Naive thymus-derived CD4-positive, alpha-beta T cell (primary cell): ENCODE results near the gene CERS6. TPM values are rescaled to one million over a fixed set of nuclear protein-coding genes. Genes with fewer than 3 reads are reported as not detected.

ENCODE experiments used
- ATAC-seq: fragments of 150-1000 bp; cut with Tn5 transposase; 2 replicates; pipeline ENCODE4 v1.10.0; 2021; ENCODE audit warnings: mild to moderate bottlenecking, moderate library complexity
- CTCF ChIA-PET: fragments of 350-600 bp; sonication (Branson Sonifier 250); formaldehyde crosslinking; loops from one replicate; lab custom pipeline; 2021; ENCODE audit warnings: antibody characterized with exemption; lab: Charles Lee
- POLR2A ChIA-PET: fragments of 350-600 bp; sonication (Branson Sonifier 250); formaldehyde crosslinking; loops from one replicate; lab custom pipeline; 2021; ENCODE audit warnings: antibody characterized with exemption, inconsistent platforms; lab: Charles Lee
- DNase-seq, 9 donors: peaks; one replicate each; pipeline versions ENCODE4 v3.0.0 to v3.0.0-alpha.2; 2020 to 2022; ENCODE audit warnings: mixed read lengths in 1 of 9
- H3K27ac ChIP-seq: one replicate; pipeline ENCODE4 v1.7.0; 2013; ENCODE audit warnings: mild to moderate bottlenecking, low read depth, low read length, moderate library complexity
- H3K27me3 ChIP-seq, 2 donors: one replicate each; pipeline ENCODE4 v1.7.0; 2013; ENCODE audit warnings: low read length in 2 of 2, mild to moderate bottlenecking in 2 of 2, moderate library complexity in 2 of 2; ENCODE audit not compliant: control insufficient read depth in 2 of 2, insufficient read depth in 2 of 2
- H3K36me3 ChIP-seq, 3 experiments: 1 replicate in 2 of 3; 2 replicates in 1 of 3; pipeline ENCODE4 v1.7.0; 2013; ENCODE audit warnings: low read length in 3 of 3, mild to moderate bottlenecking in 3 of 3, moderate library complexity in 1 of 3; ENCODE audit not compliant: insufficient read depth in 3 of 3, control insufficient read depth in 2 of 3
- H3K4me1 ChIP-seq, 2 donors: one replicate each; pipeline ENCODE4 v1.7.0; 2013; ENCODE audit warnings: low read length in 2 of 2, mild to moderate bottlenecking in 2 of 2, moderate library complexity in 1 of 2; ENCODE audit not compliant: control insufficient read depth in 2 of 2, insufficient read depth in 2 of 2
- H3K4me3 ChIP-seq: 2 replicates; pipeline ENCODE4 v1.7.0; 2013; ENCODE audit warnings: mild to moderate bottlenecking, low read length
- H3K9me3 ChIP-seq, 3 experiments: 1 replicate in 2 of 3; 2 replicates in 1 of 3; pipeline ENCODE4 v1.7.0; 2013; ENCODE audit warnings: low read length in 3 of 3; ENCODE audit not compliant: control insufficient read depth in 2 of 3
- H3K27ac Mint-ChIP-seq, 9 donors: one replicate each; pipeline ENCODE4 v1.8.0; 2020 to 2022; ENCODE audit warnings: mixed read lengths in 9 of 9, mild to moderate bottlenecking in 8 of 9, moderate library complexity in 5 of 9, inconsistent platforms in 2 of 9
- H3K27me3 Mint-ChIP-seq, 5 donors: one replicate each; pipeline ENCODE4 v1.8.0; 2021 to 2022; ENCODE audit warnings: mixed read lengths in 5 of 5, mild to moderate bottlenecking in 1 of 5
- H3K36me3 Mint-ChIP-seq, 5 donors: one replicate each; pipeline ENCODE4 v1.8.0; 2020 to 2022; ENCODE audit warnings: mixed read lengths in 5 of 5, mild to moderate bottlenecking in 3 of 5, inconsistent platforms in 1 of 5
- H3K4me1 Mint-ChIP-seq, 7 donors: one replicate each; pipeline ENCODE4 v1.8.0; 2020 to 2022; ENCODE audit warnings: mixed read lengths in 7 of 7, mild to moderate bottlenecking in 3 of 7, inconsistent platforms in 1 of 7
- H3K4me3 Mint-ChIP-seq, 10 donors: one replicate each; pipeline ENCODE4 v1.8.0; 2020 to 2022; ENCODE audit warnings: mild to moderate bottlenecking in 10 of 10, mixed read lengths in 10 of 10, moderate library complexity in 6 of 10, inconsistent platforms in 2 of 10
- H3K9me3 Mint-ChIP-seq, 11 donors: one replicate each; pipeline ENCODE4 v1.8.0; 2020 to 2022; ENCODE audit warnings: mixed read lengths in 11 of 11, mild to moderate bottlenecking in 4 of 11, inconsistent platforms in 1 of 11, moderate library complexity in 1 of 11
- intact Hi-C, 2 donors: fragments of 100-400 bp; cut with micrococcal nuclease; formaldehyde crosslinking; loops; one replicate each; pipeline ENCODE4 v1.15.1; 2023
- polyA plus RNA-seq, 2 donors: library from polyadenylated mRNA; unstranded; fragments of 300-500 nt; fragmentation: Illumina TruSeq; gene quantifications; one replicate each; pipeline ENCODE4 v1.2.3, GENCODE V29; 2021
- total RNA-seq, 6 experiments: library from RNA in 5 of 6; stranded (reverse) in 5 of 6; gene quantifications; 1 replicate in 5 of 6; 2 replicates in 1 of 6; pipeline ENCODE4 v1.2.3 and lab custom pipeline; 2021 to 2026

The CERS6 gene
- total and polyA plus RNA-seq, 7 experiments from 2014 or later = 9.1 to 28.4 (median 19.7) TPM

DNA sequence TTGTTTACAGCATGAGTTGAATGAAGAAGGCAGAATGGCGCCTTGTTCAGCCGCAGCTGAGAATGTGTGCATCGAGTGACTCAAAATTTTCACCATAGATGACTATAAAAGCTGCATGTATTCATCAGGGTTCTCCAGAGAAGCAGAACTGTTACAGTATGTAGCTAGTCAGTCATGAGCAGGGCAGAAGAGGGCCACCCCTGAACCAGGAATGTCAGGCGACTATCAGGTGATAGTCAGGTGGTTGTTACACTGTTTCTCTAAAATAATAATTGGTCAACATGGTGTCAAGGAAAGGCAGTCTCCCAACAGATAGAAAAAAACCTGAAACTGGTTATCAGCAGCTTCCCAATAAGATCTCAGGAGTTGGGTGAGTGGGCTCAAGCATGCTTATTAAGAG lies 326.2 kb downstream of the CERS6 start:
- Mint-ChIP-seq H3K27ac (no peak overlapping the region), H3K4me3 (no peak overlapping the region), H3K4me1 (peaks cover 0 to 4% (median 0%) of the 10 kb centered on the region in 7 donors), H3K9me3 (peaks cover 0 to 2% (median 0%) of the 10 kb centered on the region in 11 donors), H3K27me3 (no peaks in the 10 kb centered on the region), H3K36me3 (peaks cover 0 to 3% (median 0%) of the 10 kb centered on the region in 5 donors)
- Histone ChIP-seq H3K9me3 (no peaks in the 10 kb centered on the region), H3K27ac (no peak overlapping the region), H3K27me3 (no peaks in the 10 kb centered on the region), H3K4me1 (no peaks in the 10 kb centered on the region), H3K4me3 (no peak overlapping the region), H3K36me3 (no peaks in the 10 kb centered on the region)
- DNase-seq = no peak
- no peak for ATAC-seq
- ChIA-PET CTCF (no interaction called here), POLR2A (no interaction called here)
- intact Hi-C loops = no loop called here

- Histone ChIP-seq H3K36me3 (no peaks in the 10 kb centered on the region), H3K27me3 (no peaks in the 10 kb centered on the region), H3K4me1 (no peaks in the 10 kb centered on the region), H3K27ac (no peak overlapping the region), H3K4me3 (no peak overlapping the region), H3K9me3 (no peaks in the 10 kb centered on the region)
- peaks cover 0 to 5% (median 0%) of the 10 kb centered on the region in 11 donors for H3K9me3 Mint-ChIP-seq
- peaks cover 0 to 3% (median 0%) of the 10 kb centered on the region in 5 donors for H3K36me3 Mint-ChIP-seq
- DNase-seq (no peak), ATAC-seq (no peak)
- no peak overlapping the region for H3K27ac Mint-ChIP-seq
- H3K27me3 Mint-ChIP-seq = peaks cover 0 to 2% (median 0%) of the 10 kb centered on the region in 5 donors
- intact Hi-C loops = no loop called here
- H3K4me1 Mint-ChIP-seq = peaks cover 0 to 3% (median 0%) of the 10 kb centered on the region in 7 donors
- POLR2A ChIA-PET = no interaction called here
- H3K4me3 Mint-ChIP-seq = no peak overlapping the region
- CTCF ChIA-PET = no interaction called here
These were observed 328.9 kb downstream of the CERS6 start for GRCh38 chr2:168784993-168785392.

DNA sequence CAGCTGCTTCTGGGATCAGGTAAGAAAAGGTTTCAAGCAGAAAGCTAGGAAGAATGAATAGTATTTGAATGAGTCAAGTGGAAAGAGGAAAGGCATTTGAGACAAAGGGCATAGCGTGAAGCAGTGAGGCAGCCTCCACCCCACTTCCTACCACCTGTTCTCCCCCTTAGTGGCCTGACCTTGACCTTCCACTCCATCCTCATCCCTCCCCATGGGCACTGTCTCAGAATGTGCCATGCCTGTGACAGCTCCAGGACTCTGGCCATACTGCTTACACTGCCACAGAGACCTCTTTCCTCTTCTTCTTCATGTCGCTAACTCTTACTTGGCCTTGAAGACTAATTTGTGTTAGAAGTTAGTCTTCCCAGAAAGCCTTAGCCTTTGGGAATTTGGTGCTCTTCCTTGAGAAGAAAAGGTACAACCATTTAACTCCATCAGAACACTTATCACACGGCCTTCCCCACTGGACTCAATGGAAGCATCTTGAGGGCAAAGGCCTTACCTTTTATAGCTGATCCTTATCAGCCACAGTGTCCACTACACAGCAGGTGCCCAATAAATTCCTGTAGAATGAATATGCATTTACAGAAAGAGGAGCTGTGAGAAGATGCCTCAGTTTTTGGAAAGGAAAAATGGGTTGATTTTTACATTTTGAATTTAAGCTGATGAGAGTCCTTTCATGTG lies 331.2 kb downstream of the CERS6 start:
- ATAC-seq (no peak), DNase-seq (no peak)
- Histone ChIP-seq H3K36me3 (no peaks in the 10 kb centered on the region), H3K27me3 (no peaks in the 10 kb centered on the region), H3K9me3 (no peaks in the 10 kb centered on the region), H3K27ac (no peak overlapping the region), H3K4me3 (no peak overlapping the region), H3K4me1 (no peaks in the 10 kb centered on the region)
- intact Hi-C loops = no loop called here
- ChIA-PET CTCF (no interaction called here), POLR2A (no interaction called here)
- Mint-ChIP-seq H3K4me3 (no peak overlapping the region), H3K9me3 (peaks cover 0 to 6% (median 0%) of the 10 kb centered on the region in 11 donors), H3K4me1 (peaks cover 0 to 1% (median 0%) of the 10 kb centered on the region in 7 donors), H3K36me3 (peaks cover 0 to 3% (median 0%) of the 10 kb centered on the region in 5 donors), H3K27ac (no peak overlapping the region), H3K27me3 (peaks cover 0 to 4% (median 0%) of the 10 kb centered on the region in 5 donors)

GRCh38 chr2:168787782-168788376 lies 331.8 kb downstream of the CERS6 start:
- ChIA-PET POLR2A (no interaction called here), CTCF (no interaction called here)
- no peak for ATAC-seq

DNA sequence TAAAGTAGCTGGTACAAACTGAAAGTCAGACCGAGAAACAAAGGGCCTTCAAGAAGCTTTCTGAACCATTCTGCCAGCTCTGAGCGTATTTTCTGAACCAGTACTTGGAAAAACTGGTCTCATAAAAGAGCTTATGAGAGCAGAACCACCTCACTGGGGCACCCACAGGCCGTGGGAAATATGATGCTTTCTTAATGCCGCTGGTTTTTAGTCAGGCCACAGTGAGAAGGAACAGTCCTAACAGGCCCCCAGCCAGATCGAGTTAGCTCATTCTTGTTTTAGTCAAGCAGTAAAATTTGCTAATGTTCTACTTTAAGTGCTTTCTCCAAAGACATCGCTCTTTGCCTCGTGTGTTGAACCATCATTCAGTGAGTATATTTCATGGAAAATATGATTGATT lies 333.7 kb downstream of the CERS6 start:
- intact Hi-C loops = no loop called here
- Histone ChIP-seq H3K4me1 (no peaks in the 10 kb centered on the region), H3K27me3 (no peaks in the 10 kb centered on the region), H3K27ac (no peak overlapping the region), H3K9me3 (no peaks in the 10 kb centered on the region), H3K36me3 (no peaks in the 10 kb centered on the region), H3K4me3 (no peak overlapping the region)
- H3K27me3 Mint-ChIP-seq = peaks cover 0 to 7% (median 0%) of the 10 kb centered on the region in 5 donors
- no peak for ATAC-seq
- ChIA-PET CTCF (no interaction called here), POLR2A (no interaction called here)
- H3K9me3 Mint-ChIP-seq = peaks cover 0 to 5% (median 0%) of the 10 kb centered on the region in 11 donors
- H3K27ac Mint-ChIP-seq = no peak overlapping the region
- H3K36me3 Mint-ChIP-seq = peaks cover 0 to under 1% (median 0%) of the 10 kb centered on the region in 5 donors
- peaks cover 0 to 1% (median 0%) of the 10 kb centered on the region in 7 donors for H3K4me1 Mint-ChIP-seq
- DNase-seq = no peak
- H3K4me3 Mint-ChIP-seq = no peak overlapping the region

More at GRCh38 chr2:168787782-168788376, 331.8 kb downstream of the CERS6 start:
- intact Hi-C loops = no loop called here
- Mint-ChIP-seq H3K27me3 (peaks cover 0 to 4% (median 0%) of the 10 kb centered on the region in 5 donors), H3K27ac (no peak overlapping the region), H3K4me3 (no peak overlapping the region), H3K9me3 (peaks cover 0 to 6% (median 0%) of the 10 kb centered on the region in 11 donors), H3K4me1 (peaks cover 0 to 1% (median 0%) of the 10 kb centered on the region in 7 donors), H3K36me3 (peaks cover 0 to 3% (median 0%) of the 10 kb centered on the region in 5 donors)
- Histone ChIP-seq H3K9me3 (no peaks in the 10 kb centered on the region), H3K4me1 (no peaks in the 10 kb centered on the region), H3K4me3 (no peak overlapping the region), H3K27ac (no peak overlapping the region), H3K36me3 (no peaks in the 10 kb centered on the region), H3K27me3 (no peaks in the 10 kb centered on the region)
- DNase-seq = no peak

DNA sequence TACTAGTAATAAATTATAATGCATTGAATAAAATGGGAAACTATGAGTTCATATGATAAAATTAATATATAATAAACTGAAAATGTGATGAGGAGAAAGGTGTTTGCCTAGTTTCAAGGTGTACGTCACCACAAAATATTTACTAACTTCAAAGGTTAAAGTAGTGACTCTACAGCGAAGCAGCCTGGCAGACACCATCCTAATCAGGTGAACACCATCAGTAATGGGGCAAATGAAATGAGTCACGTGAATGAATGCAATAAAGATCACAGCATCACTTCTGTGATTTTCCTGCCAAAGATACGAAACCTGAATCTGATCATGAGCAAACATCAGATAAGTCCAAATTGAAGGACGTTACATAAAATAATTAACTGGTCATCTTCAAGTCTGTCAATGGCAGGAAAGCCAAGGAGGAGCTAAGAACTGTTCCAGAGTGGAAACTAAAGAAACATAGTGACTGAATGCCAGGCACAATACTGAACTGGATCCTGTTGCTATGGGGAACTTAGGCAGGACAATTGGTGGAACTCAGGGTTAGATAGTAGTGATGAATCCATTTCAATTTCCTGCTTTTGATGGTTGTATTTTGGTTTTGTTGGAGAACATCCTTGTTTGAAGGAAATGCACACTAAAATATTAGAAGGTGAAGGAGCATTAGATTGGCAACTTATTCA lies 334.3 kb downstream of the CERS6 start:
- H3K27ac Mint-ChIP-seq = no peak overlapping the region
- POLR2A ChIA-PET = no interaction called here
- CTCF ChIA-PET = no interaction called here

More for the DNA sequence above, 334.3 kb downstream of the CERS6 start:
- H3K4me3 ChIP-seq = no peak overlapping the region
- no peaks in the 10 kb centered on the region for H3K27me3 ChIP-seq
- ATAC-seq (no peak), DNase-seq (no peak)
- Mint-ChIP-seq H3K4me1 (peaks cover 0 to 1% (median 0%) of the 10 kb centered on the region in 7 donors), H3K36me3 (no peaks in the 10 kb centered on the region), H3K9me3 (peaks cover 0 to 5% (median 0%) of the 10 kb centered on the region in 11 donors), H3K4me3 (no peak overlapping the region), H3K27me3 (peaks cover 0 to 7% (median 0%) of the 10 kb centered on the region in 5 donors)
- H3K36me3 ChIP-seq = no peaks in the 10 kb centered on the region
- H3K4me1 ChIP-seq = no peaks in the 10 kb centered on the region
- intact Hi-C loops = no loop called here
- no peaks in the 10 kb centered on the region for H3K9me3 ChIP-seq
- no peak overlapping the region for H3K27ac ChIP-seq
